GM06990 (cell line): ENCODE measurements around the gene EP400.
"Not testable (repeated sequence)": the region's sequence is repeated elsewhere in the genome, so short reads cannot be mapped to it uniquely, and the experiment has no call there.

Experiments
- DNase-seq: peaks from one replicate; pipeline ENCODE4 v3.0.0-alpha.2; 2011; ENCODE audit not compliant: insufficient read length; ENCODE audit errors: extremely low read depth
- H3K27me3 ChIP-seq: replicated peaks from 2 replicates; pipeline ENCODE4 v1.6.0; 2011; ENCODE audit warnings: low read length; ENCODE audit not compliant: control insufficient read depth, insufficient read depth
- H3K36me3 ChIP-seq: 2 replicates; pipeline ENCODE4 v1.5.1; 2011; ENCODE audit warnings: low read length; ENCODE audit not compliant: control insufficient read depth, insufficient read depth
- H3K4me3 ChIP-seq: replicated peaks from 2 replicates; pipeline ENCODE4 v1.5.1; 2011; ENCODE audit warnings: low read depth, mild to moderate bottlenecking, control low read depth, low read length
- CTCF ChIP-seq: IDR thresholded peaks from 2 replicates; pipeline ENCODE4 v1.5.1; 2011; ENCODE audit warnings: low read length, control low read depth, mild to moderate bottlenecking, inconsistent platforms; ENCODE audit not compliant: insufficient read depth, poor library complexity, severe bottlenecking

Gene EP400

DNA sequence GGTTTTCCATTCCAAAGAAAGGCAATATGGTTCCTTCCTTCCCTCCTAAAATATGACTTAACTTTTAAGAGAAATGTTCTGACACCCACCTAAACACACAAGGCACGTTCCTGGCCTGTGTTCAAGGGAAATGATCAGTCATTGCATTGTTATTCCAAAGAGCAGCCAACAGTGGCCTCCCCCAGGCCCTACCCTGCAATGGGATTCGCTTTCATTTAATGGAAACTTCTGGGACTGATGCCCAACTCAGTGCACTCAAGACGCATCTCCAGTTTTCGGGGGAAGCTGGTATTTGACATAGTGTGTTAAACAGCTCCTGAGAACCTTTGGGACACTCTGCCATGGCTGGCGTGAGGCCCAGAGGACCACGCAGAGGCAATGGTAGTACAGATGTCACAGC, 128.4 kb downstream of the EP400 start:
- Histone ChIP-seq H3K36me3 (peaks cover 18% of the 10 kb centered on the region), H3K27me3 (no peaks in the 10 kb centered on the region), H3K4me3 (no peak overlapping the region)
- DNase-seq = no peak
- no peak for TF ChIP-seq CTCF

DNA sequence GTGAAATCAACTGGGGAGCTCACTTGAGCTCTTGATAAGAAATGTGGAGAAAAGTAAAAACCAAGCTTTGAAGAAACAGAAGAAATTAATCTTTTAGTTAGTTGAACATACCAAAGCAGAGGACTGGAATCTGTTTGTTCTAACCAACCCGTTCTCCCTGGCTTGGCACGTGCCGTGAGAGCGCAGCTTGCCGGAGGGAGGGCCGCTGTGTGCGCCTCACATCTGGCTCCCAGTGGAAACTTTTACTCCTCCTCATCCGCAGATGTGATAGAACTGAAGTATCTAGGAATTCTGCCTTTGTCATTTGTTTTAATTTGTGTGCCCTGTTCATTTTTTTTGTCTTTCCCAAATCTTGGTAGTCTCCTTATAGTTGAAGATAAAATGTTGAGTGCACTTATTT, 129.5 kb downstream of the EP400 start:
- no peak for DNase-seq
- Histone ChIP-seq H3K36me3 (peaks cover 18% of the 10 kb centered on the region), H3K27me3 (no peaks in the 10 kb centered on the region), H3K4me3 (no peak overlapping the region)
- no peak for TF ChIP-seq CTCF

GRCh38 chr12:132079695-132080094, 130.0 kb downstream of the EP400 start:
- Histone ChIP-seq H3K27me3 (no peaks in the 10 kb centered on the region), H3K36me3 (peaks cover 18% of the 10 kb centered on the region), H3K4me3 (no peak overlapping the region)
- no peak for DNase-seq
- TF ChIP-seq CTCF = no peak

GRCh38 chr12:132080515-132080914, 130.8 kb downstream of the EP400 start:
- not testable (repeated sequence) for H3K4me3 ChIP-seq, H3K27me3 ChIP-seq, DNase-seq
- H3K36me3 ChIP-seq = peaks cover 12% of the 10 kb centered on the region

GRCh38 chr12:132081423-132081822, 131.7 kb downstream of the EP400 start:
- H3K27me3 ChIP-seq = no peaks in the 10 kb centered on the region
- peaks cover 5% of the 10 kb centered on the region for H3K36me3 ChIP-seq
- no peak overlapping the region for H3K4me3 ChIP-seq
- DNase-seq = no peak
- no peak for TF ChIP-seq CTCF

DNA sequence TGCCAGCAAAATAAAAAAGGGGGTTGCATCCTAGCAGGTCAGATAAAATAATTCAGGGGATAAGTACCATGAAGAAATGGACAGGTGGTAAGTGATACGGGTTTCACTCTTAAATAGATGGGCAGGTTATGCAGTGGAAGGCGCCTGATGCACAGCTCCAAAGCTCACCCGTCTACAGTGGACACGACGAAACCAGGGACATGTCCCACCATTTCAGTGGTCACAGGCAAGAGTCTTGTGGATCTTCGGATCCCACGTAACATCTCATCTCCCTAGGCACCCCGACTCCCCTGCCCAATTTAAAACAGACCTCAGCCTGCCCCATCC, 133.8 kb downstream of the EP400 start:
- TF ChIP-seq CTCF = no peak
- Histone ChIP-seq H3K4me3 (peak overlapping the region; percentile 66), H3K36me3 (peaks cover 2% of the 10 kb centered on the region), H3K27me3 (no peaks in the 10 kb centered on the region)
- no peak for DNase-seq
